Stimulated activated CD4-positive, alpha-beta T cell treated with anti-CD3 and anti-CD28 coated beads, Interleukin-1b, Interleukin-23, amount 100 ng/mL, for 1 hour (primary cell): ENCODE data around the gene CUEDC2.

Experiments used
- DNase-seq, 2 donors: peaks; one replicate each; pipeline ENCODE4 v3.0.0-alpha.2; 2020; ENCODE audit warnings: low read depth in 2 of 2

Gene CUEDC2

GRCh38 chr10:102397222-102398171 lies 34.9 kb downstream of the CUEDC2 start:
- no peak for DNase-seq

GRCh38 chr10:102396730-102397151 lies 35.6 kb downstream of the CUEDC2 start:
- no peak for DNase-seq

DNA sequence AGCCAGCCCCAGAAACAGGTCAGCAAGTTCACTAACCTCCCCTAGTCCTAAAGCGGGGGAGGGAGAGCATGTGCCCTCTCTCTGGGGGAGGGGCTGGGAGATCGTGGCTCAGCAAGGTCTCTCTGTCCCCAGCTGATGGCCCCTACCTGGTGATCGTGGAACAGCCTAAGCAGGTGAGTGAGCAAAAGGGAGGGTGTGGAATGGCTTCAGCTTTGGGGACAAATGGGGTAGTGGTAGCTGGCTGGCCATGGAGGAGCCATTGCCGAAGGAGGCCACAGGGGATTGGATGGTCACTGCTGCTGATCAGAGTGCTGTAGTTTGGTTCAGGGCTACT lies 36.1 kb downstream of the CUEDC2 start:
- no peak for DNase-seq

DNA sequence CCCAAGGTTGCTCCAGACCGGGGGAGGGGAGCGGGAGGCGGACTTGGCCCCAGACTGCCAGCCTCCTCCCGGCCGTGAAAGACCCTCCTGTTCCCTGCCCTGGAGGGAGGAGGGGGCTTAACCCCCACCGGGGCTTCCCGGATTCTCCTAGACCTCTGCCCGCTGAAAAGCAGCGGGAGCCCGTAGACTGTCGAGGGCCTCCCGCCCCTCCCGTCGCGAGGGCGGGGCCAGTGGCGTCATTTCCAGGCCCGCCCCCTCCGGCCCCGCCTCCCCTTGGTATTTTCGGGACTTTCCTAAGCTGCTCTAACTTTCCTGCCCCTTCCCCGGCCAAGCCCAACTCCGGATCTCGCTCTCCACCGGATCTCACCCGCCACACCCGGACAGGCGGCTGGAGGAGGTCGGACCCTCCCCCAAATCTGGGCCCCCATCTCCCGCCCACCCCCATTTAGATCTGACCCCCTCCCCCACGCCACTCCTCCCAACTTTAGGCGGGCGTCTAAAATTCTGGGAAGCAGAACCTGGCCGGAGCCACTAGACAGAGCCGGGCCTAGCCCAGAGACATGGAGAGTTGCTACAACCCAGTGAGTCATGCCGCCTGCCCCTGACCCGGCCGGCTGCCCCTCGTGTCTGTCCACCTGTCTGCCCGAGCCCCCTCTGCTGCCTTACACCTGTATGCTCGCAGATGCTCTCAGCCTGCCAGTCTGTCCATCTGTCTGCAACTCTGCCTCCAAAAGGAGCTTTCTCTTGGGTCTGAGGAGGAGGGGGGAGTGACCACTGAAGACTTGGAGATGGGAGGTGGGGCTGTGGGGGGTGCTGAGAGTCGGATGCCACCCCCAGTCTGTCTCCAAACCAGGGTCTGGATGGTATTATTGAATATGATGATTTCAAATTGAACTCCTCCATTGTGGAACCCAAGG lies 36.7 kb downstream of the CUEDC2 start, which contains the start of gene NFKB2:
Gene NFKB2 (plus strand): TSS at position 306 of the 917 bp plus-strand sequence. CDS start 255 bp downstream, at position 561.
- DNase-seq = peak; percentile 87 to 89

DNA sequence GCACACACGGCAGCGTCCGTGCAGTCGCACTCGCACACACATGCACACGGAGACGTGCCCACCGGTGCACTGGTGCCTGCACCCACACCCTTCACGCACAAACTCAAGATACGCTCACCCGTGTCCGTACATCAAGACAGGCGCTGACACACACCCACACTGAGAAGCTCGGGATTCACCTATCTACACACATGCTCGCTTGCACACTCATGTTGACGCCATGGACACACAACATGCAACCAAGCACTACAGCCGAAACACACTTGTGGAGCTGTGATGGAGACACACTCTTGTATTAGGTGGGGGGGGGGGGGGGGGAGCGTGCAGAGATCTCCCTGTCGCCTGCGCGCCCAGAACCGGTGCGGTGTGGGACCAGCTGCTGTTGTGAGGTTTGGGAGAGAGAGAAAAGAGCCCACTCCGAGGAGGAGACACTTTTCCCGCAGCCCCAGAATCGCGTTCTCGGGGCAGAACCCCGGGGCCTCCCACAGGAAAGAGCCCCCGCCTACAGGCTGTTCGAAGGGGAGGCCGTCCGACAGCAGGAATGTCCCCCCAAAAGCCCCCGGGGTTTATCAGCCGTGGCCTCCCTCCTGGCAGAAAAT lies 37.5 kb downstream of the CUEDC2 start:
- DNase-seq = no peak

- DNase-seq = peak; percentile 95 to 97
Measured at GRCh38 chr10:102394079-102394800, 38.1 kb downstream of the CUEDC2 start.

DNA sequence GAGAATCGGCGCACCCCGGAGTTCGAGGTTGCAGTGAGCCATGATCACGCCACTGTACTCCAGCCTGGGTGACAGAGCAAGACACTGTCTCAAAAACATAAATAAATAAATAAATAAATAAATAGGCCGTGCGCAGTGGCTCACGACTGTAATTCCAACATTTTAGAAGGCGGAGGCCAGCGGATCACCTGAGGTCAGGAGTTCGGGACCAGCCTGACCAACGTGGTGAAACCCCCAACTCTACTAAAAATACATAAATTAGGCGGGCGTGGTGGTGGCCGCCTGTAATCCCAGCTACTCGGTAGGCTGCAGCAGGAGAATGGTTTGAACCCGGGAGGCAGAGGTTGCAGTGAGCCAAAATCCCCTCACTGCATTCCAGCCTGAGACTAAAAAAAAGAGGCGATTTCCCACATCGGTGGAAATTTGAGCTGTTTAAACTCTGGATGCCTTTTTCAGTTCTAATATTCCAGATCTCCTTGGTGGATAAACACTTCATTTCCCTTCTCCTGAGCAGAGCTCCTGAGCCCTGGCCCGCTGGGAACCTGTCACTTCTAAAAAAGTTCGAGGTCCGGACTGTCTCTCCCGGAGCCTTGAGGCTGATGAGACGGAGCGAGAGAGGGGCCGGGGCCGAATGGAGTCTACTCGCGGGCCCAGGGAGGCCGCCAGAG lies 38.8 kb downstream of the CUEDC2 start:
- DNase-seq = no peak

DNA sequence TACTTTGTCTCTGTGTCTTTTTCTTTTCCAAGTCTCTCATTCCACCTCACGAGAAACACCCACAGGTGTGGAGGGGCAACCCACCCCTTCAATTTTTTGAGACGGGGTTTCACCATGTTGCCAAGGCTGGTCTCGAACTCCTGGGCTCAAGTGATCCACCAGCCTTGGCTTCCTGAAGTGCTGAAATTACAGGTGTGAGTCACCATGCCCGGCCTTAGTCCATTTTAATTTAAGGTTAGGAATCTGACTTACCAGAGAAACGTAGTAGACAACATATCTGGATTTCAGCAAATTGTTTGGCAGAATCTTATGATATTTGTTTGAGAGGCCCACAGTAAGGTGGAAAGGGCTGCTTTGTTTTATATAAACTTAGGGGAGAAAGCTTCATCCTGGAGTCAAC lies 40.1 kb downstream of the CUEDC2 start:
- no peak for DNase-seq

DNA sequence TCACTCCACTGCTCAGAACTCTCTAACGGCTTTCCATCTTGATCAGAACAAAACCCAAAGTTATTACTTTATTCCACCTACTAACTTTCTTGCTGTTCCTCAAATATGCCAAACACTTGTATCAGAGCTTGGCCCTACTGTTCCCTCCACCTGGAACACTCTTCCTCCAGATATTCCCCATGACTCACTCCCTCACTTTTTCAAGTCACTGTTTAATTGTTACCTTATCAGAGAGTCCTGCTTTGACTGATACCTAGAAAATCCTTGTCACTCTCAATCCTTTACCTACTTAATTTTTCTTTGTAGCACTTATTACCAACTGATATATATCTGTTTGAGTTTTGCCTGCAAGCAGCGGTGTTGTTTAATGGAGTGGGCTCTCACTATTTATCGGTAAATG lies 42.5 kb downstream of the CUEDC2 start:
- DNase-seq = no peak

DNA sequence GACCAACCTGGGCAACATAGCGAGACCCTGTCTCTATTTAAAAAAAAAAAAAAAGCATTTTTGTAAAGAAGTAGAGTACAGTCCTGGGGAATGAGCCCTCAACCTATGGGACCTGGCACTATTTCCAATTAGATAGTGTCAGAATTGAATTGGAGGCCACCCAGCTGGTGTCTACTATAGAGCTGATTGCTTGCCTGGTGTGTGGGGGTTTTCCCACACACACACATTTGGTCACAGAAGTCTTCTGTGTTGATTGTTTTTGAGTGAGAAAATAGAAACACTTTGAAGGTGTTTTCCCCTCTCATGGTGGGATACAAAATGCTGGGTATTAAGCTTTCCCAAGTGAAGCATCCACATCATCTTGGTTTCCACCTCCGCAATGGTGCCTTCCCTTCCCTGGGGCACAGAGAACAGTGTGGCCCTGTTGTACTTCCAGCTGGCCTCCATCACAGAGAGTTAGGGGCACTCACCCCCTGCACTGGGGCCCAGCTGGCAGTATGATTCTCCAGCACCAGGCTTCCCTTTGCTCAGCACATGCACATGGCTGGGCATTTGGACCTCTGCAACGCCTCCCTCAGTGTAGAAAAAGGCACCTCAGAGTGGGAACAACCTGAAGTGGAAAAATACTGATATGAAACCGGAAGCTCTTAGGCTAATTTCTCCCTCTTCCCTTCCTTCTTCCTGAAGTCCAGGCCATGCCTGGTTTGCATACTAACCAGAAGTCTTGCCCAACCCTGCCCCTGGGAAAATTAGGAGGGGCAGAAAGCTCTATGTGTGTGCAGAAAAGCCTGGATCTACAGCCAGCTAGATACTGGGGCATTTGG lies 47.6 kb downstream of the CUEDC2 start:
- DNase-seq = no peak

GRCh38 chr10:102384053-102384452 lies 48.3 kb downstream of the CUEDC2 start:
- no peak for DNase-seq

GRCh38 chr10:102382871-102383270 lies 49.5 kb downstream of the CUEDC2 start:
- no peak for DNase-seq

GRCh38 chr10:102381983-102382382 lies 50.4 kb downstream of the CUEDC2 start:
- DNase-seq = no peak

DNA sequence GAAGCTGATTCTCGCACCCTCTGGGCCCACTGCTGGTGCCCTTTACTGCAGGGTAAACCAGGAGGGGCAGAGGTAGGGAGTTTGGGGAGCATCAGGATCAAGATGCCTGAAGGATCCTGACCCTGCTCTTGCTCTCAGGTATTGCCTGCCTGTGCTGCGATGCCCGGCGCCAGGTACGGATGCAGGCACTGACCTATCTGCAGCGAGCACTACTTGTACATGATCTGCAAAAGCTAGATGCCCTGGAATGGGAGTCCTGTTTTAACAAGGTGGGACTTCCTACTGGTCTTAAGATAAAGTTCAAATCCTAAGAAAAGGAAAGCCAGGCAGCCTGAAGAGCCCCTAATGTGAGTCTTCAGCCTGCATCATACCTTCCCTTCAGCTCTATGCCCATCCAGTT lies 53.0 kb downstream of the CUEDC2 start:
- no peak for DNase-seq

- DNase-seq = no peak
Measured at GRCh38 chr10:102376901-102377300, 55.5 kb downstream of the CUEDC2 start.

DNA sequence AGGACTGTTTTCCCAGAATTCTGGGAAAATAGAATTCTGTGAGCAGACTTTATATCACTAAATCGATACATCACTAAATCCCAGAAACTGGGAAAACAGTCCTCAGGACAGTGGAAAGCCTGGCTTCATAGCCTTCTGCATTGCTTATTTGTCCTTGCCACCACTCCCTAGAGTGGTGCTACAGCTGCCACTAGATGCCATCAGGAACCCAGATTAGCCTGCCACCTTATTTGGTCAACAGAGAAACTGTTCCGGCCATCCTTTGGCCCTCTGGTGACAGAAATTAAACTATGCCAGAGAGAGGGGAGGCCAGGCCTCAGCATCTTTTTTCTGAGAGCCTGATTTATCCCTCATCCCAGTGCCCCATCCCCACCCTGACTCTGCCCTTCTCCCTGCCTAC lies 56.5 kb downstream of the CUEDC2 start:
- no peak for DNase-seq

DNA sequence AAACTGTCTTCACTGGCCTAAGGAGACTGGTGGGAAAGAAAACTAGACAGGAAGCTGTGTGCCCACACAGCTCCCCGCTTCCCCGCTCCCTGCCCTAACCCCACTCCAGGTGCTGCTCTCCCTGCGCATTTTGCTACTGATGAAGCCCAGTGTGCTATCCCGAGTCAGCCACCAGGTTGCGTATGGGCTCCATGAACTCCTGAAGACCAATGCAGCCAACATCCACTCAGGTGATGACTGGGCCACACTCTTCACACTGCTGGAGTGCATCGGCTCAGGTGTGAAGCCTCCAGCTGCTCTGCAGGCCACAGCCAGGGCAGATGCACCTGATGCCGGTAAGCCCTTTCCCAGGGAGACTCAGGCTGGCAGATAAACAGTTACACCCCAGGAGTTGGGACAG lies 57.1 kb downstream of the CUEDC2 start:
- DNase-seq = no peak
